COLO668 (cell line): Measurements from ENCODE around the gene LRRC4B.
"Not testable (repeated sequence)": the region's sequence is repeated elsewhere in the genome, so short reads cannot be mapped to it uniquely, and the experiment has no call there.

Experiments used
- DNase-seq: peaks from one replicate; lab custom pipeline; 2025; ENCODE audit not compliant: unreplicated experiment; lab: John Stamatoyannopoulos, UW

The LRRC4B gene

GRCh38 chr19:50489461-50490011, 78.7 kb downstream of the LRRC4B start:
- no peak for DNase-seq

GRCh38 chr19:50488389-50489194, 79.6 kb downstream of the LRRC4B start:
- DNase-seq = no peak

- peak; percentile 72 for DNase-seq
These were observed 81.3 kb downstream of the LRRC4B start for GRCh38 chr19:50486823-50487515.

- no peak for DNase-seq
These were observed 82.8 kb downstream of the LRRC4B start for GRCh38 chr19:50485284-50485955.

GRCh38 chr19:50482916-50483315, 85.3 kb downstream of the LRRC4B start:
- no peak for DNase-seq

- DNase-seq = no peak
These were observed 85.9 kb downstream of the LRRC4B start for GRCh38 chr19:50482271-50482855.

- DNase-seq = no peak
These were observed 86.7 kb downstream of the LRRC4B start for GRCh38 chr19:50481351-50482149.

GRCh38 chr19:50480281-50481111, 87.7 kb downstream of the LRRC4B start:
- no peak for DNase-seq

- DNase-seq = no peak
These were observed 88.4 kb downstream of the LRRC4B start for GRCh38 chr19:50479761-50480251.

GRCh38 chr19:50478901-50479715, 89.1 kb downstream of the LRRC4B start:
- DNase-seq = peak; percentile 5

GRCh38 chr19:50477751-50478515, 90.3 kb downstream of the LRRC4B start:
- no peak for DNase-seq

- no peak for DNase-seq
These were observed 91.4 kb downstream of the LRRC4B start for GRCh38 chr19:50476907-50477238.

GRCh38 chr19:50476224-50476906, 91.9 kb downstream of the LRRC4B start, which contains the start of the genes EMC10 and GARIN5A:
EMC10 (plus strand) TSS chr19:50476507; CDS start chr19:50476545, 38 bp downstream.
GARIN5A (minus strand) TSS chr19:50476848; CDS start chr19:50476388, 460 bp downstream.
- peak; percentile 97 for DNase-seq

- DNase-seq = no peak
These were observed 92.5 kb downstream of the LRRC4B start for GRCh38 chr19:50475736-50476223.

GRCh38 chr19:50475101-50475568, 93.1 kb downstream of the LRRC4B start:
- DNase-seq = no peak

GRCh38 chr19:50473336-50473735, 94.9 kb downstream of the LRRC4B start:
- not testable (repeated sequence) for DNase-seq

- DNase-seq = no peak
These were observed 99.4 kb downstream of the LRRC4B start for GRCh38 chr19:50468818-50469217.
